ENCODE measurements around the gene AARS1.

DNA sequence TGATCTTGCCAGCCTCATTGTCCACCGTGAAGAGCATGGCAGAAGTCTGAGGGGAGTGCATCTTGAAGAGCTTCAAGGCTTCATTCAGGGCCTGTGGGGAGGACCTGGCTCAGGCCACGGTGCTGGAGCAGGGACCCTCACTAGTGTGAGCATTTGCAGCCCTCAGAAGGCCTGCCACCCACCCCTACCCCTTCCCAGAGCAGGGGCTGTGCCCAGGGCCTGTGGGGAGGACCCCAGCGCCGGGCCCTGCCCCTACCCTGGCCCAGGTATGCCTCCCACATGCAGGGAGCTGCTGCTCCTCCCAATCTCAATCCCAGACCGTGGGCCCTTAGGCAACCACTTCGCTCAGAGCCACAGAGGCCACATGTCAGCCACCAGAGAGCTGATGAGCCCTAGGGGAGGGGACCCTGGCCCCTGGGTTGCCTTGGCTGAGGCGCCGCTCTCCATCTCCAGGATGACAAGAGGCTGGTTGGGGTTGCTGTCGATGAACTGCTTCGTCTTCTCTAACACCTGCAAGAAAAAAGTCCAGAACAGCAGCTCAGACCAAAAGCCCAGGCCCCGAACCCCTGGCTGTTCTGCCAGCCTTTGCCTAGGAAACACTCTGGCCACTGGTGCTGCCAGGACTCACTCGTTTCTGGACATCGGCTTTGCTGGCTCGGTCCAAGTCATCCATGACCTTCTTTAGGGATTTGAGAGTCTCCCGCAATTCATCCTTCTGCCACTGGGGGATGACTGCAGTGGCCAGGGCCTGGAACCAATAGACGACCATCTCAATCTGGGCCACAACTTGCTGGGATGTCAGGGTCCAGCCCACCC is 35.8 kb downstream of the AARS1 start:
- TF ChIP-seq, protein P1, sequence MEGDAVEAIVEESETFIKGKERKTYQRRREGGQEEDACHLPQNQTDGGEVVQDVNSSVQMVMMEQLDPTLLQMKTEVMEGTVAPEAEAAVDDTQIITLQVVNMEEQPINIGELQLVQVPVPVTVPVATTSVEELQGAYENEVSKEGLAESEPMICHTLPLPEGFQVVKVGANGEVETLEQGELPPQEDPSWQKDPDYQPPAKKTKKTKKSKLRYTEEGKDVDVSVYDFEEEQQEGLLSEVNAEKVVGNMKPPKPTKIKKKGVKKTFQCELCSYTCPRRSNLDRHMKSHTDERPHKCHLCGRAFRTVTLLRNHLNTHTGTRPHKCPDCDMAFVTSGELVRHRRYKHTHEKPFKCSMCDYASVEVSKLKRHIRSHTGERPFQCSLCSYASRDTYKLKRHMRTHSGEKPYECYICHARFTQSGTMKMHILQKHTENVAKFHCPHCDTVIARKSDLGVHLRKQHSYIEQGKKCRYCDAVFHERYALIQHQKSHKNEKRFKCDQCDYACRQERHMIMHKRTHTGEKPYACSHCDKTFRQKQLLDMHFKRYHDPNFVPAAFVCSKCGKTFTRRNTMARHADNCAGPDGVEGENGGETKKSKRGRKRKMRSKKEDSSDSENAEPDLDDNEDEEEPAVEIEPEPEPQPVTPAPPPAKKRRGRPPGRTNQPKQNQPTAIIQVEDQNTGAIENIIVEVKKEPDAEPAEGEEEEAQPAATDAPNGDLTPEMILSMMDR (IDR thresholded peaks at IDR 0.05; ENCODE audit: low read depth, low read length, missing input control), result peak; percentile 47
- TF ChIP-seq HNF4G (IDR thresholded peaks at IDR 0.05) (no peak), YY1 (IDR thresholded peaks at IDR 0.05) (no peak)
